Cardiac atrium fibroblast (primary cell): ENCODE measurements around the gene STK11IP. TPM values are rescaled to one million over a fixed set of nuclear protein-coding genes. Genes with fewer than 3 reads are reported as not detected.

Experiments used
- total RNA-seq: library from RNA; depleted of rRNA; stranded (reverse); fragments of >200 nt; gene quantifications from 2 replicates; pipeline ENCODE4 v1.2.3, GENCODE V29; 2015

The STK11IP gene, protein sequence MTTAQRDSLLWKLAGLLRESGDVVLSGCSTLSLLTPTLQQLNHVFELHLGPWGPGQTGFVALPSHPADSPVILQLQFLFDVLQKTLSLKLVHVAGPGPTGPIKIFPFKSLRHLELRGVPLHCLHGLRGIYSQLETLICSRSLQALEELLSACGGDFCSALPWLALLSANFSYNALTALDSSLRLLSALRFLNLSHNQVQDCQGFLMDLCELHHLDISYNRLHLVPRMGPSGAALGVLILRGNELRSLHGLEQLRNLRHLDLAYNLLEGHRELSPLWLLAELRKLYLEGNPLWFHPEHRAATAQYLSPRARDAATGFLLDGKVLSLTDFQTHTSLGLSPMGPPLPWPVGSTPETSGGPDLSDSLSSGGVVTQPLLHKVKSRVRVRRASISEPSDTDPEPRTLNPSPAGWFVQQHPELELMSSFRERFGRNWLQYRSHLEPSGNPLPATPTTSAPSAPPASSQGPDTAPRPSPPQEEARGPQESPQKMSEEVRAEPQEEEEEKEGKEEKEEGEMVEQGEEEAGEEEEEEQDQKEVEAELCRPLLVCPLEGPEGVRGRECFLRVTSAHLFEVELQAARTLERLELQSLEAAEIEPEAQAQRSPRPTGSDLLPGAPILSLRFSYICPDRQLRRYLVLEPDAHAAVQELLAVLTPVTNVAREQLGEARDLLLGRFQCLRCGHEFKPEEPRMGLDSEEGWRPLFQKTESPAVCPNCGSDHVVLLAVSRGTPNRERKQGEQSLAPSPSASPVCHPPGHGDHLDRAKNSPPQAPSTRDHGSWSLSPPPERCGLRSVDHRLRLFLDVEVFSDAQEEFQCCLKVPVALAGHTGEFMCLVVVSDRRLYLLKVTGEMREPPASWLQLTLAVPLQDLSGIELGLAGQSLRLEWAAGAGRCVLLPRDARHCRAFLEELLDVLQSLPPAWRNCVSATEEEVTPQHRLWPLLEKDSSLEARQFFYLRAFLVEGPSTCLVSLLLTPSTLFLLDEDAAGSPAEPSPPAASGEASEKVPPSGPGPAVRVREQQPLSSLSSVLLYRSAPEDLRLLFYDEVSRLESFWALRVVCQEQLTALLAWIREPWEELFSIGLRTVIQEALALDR
- total RNA-seq = 11.3 and 14.6 TPM in 2 replicates

DNA sequence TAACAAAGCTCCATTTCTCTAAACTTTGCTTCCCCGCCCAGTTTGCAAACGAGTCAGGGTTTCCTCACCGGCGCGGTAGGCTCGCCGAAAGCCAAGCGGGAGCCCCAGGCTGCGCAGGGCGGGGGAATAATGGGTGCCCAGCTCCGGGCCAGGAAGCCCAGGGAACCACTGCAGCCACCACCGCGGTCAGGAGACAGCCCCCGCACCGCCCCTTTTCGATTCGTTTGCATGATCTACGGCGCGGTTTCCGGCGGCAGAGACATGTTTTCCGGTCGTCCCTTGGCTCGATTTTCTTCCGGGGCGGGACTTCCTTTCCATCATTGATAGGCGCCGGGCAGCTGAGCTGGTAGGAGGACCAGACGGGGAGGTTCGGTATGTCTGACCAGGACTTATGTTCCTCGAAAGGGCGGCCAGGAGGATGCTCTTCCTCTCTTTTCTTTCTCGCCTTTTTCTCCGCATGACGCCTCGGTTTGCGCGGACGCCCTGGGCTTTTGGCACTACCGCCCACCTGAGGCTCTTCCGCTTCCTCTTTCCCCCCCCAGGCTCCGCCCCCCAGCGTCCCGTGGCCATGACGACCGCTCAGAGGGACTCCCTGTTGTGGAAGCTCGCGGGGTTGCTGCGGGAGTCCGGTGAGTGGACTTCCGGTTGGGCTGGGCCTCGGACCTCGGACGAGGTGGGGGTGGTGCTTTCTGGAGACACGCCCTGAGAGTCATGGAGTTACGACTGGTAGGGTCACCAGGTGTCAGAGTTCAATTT is at the start of gene STK11IP:
TSS of gene STK11IP (plus strand) at position 306 of the 756 bp plus-strand sequence. CDS start at position 569, 263 bp downstream.

DNA sequence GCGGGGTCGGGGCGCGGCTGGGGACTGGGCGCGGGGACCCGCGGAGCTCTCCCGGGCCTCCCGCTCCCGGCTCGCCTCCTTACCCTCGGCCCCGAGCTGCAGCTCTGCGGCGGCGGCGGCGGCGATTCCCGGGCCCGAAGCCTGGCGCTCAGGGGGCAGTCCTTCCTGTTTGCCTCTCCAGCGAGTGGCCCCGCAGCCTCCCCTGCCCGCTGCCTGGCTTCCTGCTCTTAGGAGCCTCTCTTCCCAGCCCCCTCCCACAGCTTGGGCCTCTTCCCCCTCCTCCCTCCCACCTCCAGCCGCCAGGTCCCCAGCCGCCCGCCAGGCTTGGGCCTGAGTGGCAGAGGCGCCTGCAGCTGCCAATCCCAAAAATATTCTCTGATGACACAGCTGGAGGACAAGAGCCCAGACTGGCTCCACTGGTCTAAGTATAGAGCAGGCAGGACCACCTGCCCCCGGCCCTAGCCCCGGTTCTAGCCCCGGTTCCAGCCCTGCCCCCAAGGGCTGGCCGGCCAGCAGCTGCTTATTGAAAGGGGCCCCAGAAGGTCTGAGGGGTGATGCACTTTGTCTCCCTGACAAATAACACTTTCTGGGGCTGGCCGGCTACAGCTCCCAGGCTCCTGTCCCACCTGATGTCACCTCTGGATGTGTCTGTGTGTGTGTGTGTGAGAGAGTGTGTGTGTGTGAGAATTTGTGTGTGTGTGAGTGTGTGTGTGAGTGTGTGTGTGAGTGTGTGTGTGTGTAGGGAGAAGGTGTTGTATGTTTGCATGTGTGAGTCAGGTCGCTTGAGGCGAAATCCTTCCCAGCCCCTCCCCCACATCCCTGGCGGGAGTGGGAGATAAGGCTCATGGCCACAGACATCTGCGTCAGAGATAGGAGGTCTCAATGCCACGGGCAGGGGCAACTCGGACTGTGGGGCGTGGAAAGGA is 26.1 kb upstream of the STK11IP start, which contains the start of gene OBSL1:
TSS of gene OBSL1 (minus strand) at position 229 of the 926 bp plus-strand sequence. CDS start 307 bp downstream, outside the sequence.

DNA sequence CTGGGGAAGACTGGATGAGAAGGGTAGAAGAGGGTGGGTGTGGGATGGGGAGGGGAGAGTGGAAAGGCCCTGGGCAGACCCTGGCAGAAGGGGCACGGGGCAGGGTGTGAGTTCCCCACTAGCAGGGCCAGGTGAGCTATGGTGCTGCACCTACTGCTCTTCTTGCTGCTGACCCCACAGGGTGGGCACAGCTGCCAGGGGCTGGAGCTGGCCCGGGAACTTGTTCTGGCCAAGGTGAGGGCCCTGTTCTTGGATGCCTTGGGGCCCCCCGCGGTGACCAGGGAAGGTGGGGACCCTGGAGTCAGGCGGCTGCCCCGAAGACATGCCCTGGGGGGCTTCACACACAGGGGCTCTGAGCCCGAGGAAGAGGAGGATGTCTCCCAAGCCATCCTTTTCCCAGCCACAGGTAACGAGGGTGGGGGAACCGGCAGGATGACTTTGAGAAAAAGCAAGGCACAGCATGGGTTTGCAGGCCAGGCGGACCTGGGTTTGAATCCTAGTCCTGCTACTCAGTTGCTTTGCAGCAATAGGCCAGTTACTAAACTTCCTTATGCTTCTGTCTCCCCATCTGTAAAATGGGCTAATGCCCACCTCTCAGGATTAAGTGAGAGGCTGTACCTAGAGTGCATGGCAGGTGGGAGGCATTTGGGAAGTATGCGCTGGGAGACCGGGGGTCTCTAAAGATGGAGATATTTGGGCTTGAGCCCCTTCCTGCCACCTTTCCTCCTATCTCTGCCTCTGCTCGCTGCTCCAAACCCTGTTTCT is 25.2 kb upstream of the STK11IP start, which contains the start of gene INHA:
TSS of gene INHA (plus strand) at position 74 of the 765 bp plus-strand sequence. CDS start at position 139, 65 bp downstream.

GRCh38 chr2:219627103-219628100 is 29.7 kb downstream of the STK11IP start, which contains the start of gene SLC4A3:
Gene SLC4A3 (plus strand): TSS chr2:219627630. CDS start chr2:219627993, 363 bp downstream.

Other genes with a start within 250 kb of the STK11IP start
- 78.3 and 89.3 TPM in 2 replicates for gene DNPEP, start 209.9 kb upstream of the STK11IP start, total RNA-seq
- gene DES, start 179.5 kb upstream of the STK11IP start, total RNA-seq = 0.32 TPM in 1 of 2 replicates, not detected in the other
- 5.2 and 6.8 TPM in 2 replicates for gene SPEG, start 163.0 kb upstream of the STK11IP start, total RNA-seq
- 69.7 and 93.9 TPM in 2 replicates for gene GMPPA, start 99.0 kb upstream of the STK11IP start, total RNA-seq
- not detected in 2 replicates for gene ASIC4, start 83.4 kb upstream of the STK11IP start, total RNA-seq
- gene CHPF, start 54.0 kb upstream of the STK11IP start, total RNA-seq = 192 and 214 TPM in 2 replicates
- 5.4 and 5.8 TPM in 2 replicates for gene TMEM198, start 53.8 kb upstream of the STK11IP start, total RNA-seq
- 63.2 and 64.8 TPM in 2 replicates for gene OBSL1, start 26.3 kb upstream of the STK11IP start, total RNA-seq
- gene INHA, start 25.5 kb upstream of the STK11IP start, total RNA-seq = not detected in 2 replicates
- gene SLC4A3, start 29.8 kb downstream of the STK11IP start, total RNA-seq = 6.2 and 6.3 TPM in 2 replicates